Stomach (tissue), 4 donors: ENCODE measurements around the gene CELA2A.

Experiments used
- POLR2A ChIP-seq, 4 donors: fragments of 450-650 bp; IDR thresholded peaks; one replicate each; pipeline ENCODE4 v1.6.1; 2016; ENCODE audit warnings: antibody characterized with exemption in 4 of 4, control low read depth in 2 of 4, mild to moderate bottlenecking in 1 of 4, moderate library complexity in 1 of 4
- POLR2AphosphoS5 ChIP-seq, 3 donors: sonication (generic); formaldehyde crosslinking; IDR thresholded peaks; one replicate each; pipeline ENCODE4 v1.6.1; 2016; ENCODE audit warnings: antibody characterized with exemption in 3 of 3
- TF ChIP-seq, protein P1 (sequence below), 7 experiments: fragments of 450-650 bp in 4 of 7; fragments of 200-600 bp in 3 of 7; sonication (generic) in 3 of 7; IDR thresholded peaks; one replicate each; pipeline ENCODE4 v1.5.1; 2016 to 2019; ENCODE audit warnings: antibody characterized with exemption in 7 of 7, control low read depth in 2 of 7, mild to moderate bottlenecking in 1 of 7

DNA sequence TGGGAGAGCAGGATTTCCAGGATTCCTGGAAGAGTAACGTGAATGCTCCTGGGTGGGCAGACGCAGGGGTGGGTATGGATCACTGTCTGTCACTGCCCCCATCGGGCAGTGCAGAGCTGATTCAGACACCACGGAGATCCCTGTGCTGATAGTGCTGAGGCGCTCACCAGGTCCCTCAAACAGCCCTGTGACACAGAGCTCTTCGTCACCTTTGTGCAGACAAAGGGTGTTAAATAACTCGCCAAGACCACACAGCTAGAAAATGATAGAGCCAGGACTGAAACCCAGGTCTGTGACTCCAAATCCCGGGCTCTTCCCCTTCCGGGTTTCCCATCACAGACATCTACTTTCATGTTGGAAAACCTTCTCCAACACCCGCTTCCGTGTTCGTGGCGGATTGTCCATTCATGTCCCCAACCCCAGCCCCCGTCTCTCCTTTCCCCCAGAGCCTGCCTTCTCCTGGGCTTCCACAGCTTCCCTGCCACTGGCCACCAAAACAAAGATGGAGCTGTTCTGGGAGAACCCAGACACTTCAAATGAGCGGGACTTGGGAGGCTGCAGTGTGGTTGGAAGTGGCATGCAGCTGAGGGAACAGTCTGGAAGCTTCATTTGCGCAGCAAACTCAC, 44.2 kb upstream of the CELA2A start:
- TF ChIP-seq, protein P1, sequence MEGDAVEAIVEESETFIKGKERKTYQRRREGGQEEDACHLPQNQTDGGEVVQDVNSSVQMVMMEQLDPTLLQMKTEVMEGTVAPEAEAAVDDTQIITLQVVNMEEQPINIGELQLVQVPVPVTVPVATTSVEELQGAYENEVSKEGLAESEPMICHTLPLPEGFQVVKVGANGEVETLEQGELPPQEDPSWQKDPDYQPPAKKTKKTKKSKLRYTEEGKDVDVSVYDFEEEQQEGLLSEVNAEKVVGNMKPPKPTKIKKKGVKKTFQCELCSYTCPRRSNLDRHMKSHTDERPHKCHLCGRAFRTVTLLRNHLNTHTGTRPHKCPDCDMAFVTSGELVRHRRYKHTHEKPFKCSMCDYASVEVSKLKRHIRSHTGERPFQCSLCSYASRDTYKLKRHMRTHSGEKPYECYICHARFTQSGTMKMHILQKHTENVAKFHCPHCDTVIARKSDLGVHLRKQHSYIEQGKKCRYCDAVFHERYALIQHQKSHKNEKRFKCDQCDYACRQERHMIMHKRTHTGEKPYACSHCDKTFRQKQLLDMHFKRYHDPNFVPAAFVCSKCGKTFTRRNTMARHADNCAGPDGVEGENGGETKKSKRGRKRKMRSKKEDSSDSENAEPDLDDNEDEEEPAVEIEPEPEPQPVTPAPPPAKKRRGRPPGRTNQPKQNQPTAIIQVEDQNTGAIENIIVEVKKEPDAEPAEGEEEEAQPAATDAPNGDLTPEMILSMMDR (IDR thresholded peaks at IDR 0.05): no peak
- no peak for TF ChIP-seq POLR2AphosphoS5 (IDR thresholded peaks at IDR 0.05)
- TF ChIP-seq POLR2A (IDR thresholded peaks at IDR 0.05): no peak
